Measurements from ENCODE around the gene CBY1.
"Not testable (repeated sequence)": the region's sequence is repeated elsewhere in the genome, so short reads cannot be mapped to it uniquely, and the experiment has no call there.

The CBY1 gene

GRCh38 chr22:38656256-38657044 lies at the start of gene CBY1, which contains the start of gene FAM227A:
TSS of gene CBY1 (plus strand) at chr22:38656638. CDS start at chr22:38668055, 11,417 bp downstream.
TSS of gene FAM227A (minus strand) at chr22:38656392. CDS start at chr22:38650168, 6,224 bp downstream.
- no peaks in the 10 kb centered on the region for H3K9me3 Mint-ChIP-seq
- H3K27me3 Mint-ChIP-seq, result no peaks in the 10 kb centered on the region
- H3K36me3 Mint-ChIP-seq (ENCODE audit: low read depth), result no peaks in the 10 kb centered on the region
- H3K27ac Mint-ChIP-seq, result peak within 1 kb of the TSS; percentile 95
- peak within 1 kb of the TSS; percentile 96 for H3K4me3 Mint-ChIP-seq
- peaks cover 21% of the 10 kb centered on the region for H3K4me1 Mint-ChIP-seq (ENCODE audit: low read depth)

- no peak overlapping the region for H3K27ac Mint-ChIP-seq
- H3K36me3 Mint-ChIP-seq (ENCODE audit: low read depth), result no peaks in the 10 kb centered on the region
- H3K9me3 Mint-ChIP-seq, result no peaks in the 10 kb centered on the region
- H3K4me1 Mint-ChIP-seq (ENCODE audit: low read depth), result no peaks in the 10 kb centered on the region
- H3K4me3 Mint-ChIP-seq, result no peak overlapping the region
- H3K27me3 Mint-ChIP-seq, result no peaks in the 10 kb centered on the region
These were observed 48.8 kb upstream of the CBY1 start for GRCh38 chr22:38607680-38608079.

GRCh38 chr22:38608992-38609750 lies 47.3 kb upstream of the CBY1 start:
- Mint-ChIP-seq H3K4me3 (no peak overlapping the region), H3K4me1 (ENCODE audit: low read depth) (no peaks in the 10 kb centered on the region), H3K9me3 (no peaks in the 10 kb centered on the region), H3K27ac (no peak overlapping the region), H3K36me3 (ENCODE audit: low read depth) (no peaks in the 10 kb centered on the region), H3K27me3 (no peaks in the 10 kb centered on the region)

GRCh38 chr22:38610234-38610633 lies 46.2 kb upstream of the CBY1 start:
- no peak overlapping the region for H3K27ac Mint-ChIP-seq
- no peaks in the 10 kb centered on the region for H3K36me3 Mint-ChIP-seq (ENCODE audit: low read depth)
- no peaks in the 10 kb centered on the region for H3K27me3 Mint-ChIP-seq
- H3K9me3 Mint-ChIP-seq, result no peaks in the 10 kb centered on the region
- H3K4me3 Mint-ChIP-seq, result no peak overlapping the region
- H3K4me1 Mint-ChIP-seq (ENCODE audit: low read depth), result no peaks in the 10 kb centered on the region

- no peaks in the 10 kb centered on the region for H3K36me3 Mint-ChIP-seq (ENCODE audit: low read depth)
- H3K27ac Mint-ChIP-seq, result no peak overlapping the region
- peaks cover 4% of the 10 kb centered on the region for H3K27me3 Mint-ChIP-seq
- no peaks in the 10 kb centered on the region for H3K4me1 Mint-ChIP-seq (ENCODE audit: low read depth)
- H3K4me3 Mint-ChIP-seq, result no peak overlapping the region
- no peaks in the 10 kb centered on the region for H3K9me3 Mint-ChIP-seq
These were observed 44.9 kb upstream of the CBY1 start for GRCh38 chr22:38611559-38611958.

GRCh38 chr22:38612217-38613006 lies 44.0 kb upstream of the CBY1 start:
- no peak overlapping the region for H3K27ac Mint-ChIP-seq
- no peaks in the 10 kb centered on the region for H3K36me3 Mint-ChIP-seq (ENCODE audit: low read depth)
- H3K9me3 Mint-ChIP-seq, result no peaks in the 10 kb centered on the region
- peaks cover 4% of the 10 kb centered on the region for H3K27me3 Mint-ChIP-seq
- no peak overlapping the region for H3K4me3 Mint-ChIP-seq
- no peaks in the 10 kb centered on the region for H3K4me1 Mint-ChIP-seq (ENCODE audit: low read depth)

- Mint-ChIP-seq H3K27ac (no peak overlapping the region), H3K4me3 (no peak overlapping the region), H3K4me1 (ENCODE audit: low read depth) (no peaks in the 10 kb centered on the region), H3K9me3 (no peaks in the 10 kb centered on the region), H3K36me3 (ENCODE audit: low read depth) (peaks cover 3% of the 10 kb centered on the region), H3K27me3 (peaks cover 4% of the 10 kb centered on the region)
These were observed 42.9 kb upstream of the CBY1 start for GRCh38 chr22:38613588-38613987.

- no peak overlapping the region for H3K27ac Mint-ChIP-seq
- no peak overlapping the region for H3K4me3 Mint-ChIP-seq
- H3K27me3 Mint-ChIP-seq, result peaks cover 4% of the 10 kb centered on the region
- no peaks in the 10 kb centered on the region for H3K9me3 Mint-ChIP-seq
- H3K36me3 Mint-ChIP-seq (ENCODE audit: low read depth), result peaks cover 3% of the 10 kb centered on the region
- no peaks in the 10 kb centered on the region for H3K4me1 Mint-ChIP-seq (ENCODE audit: low read depth)
These were observed 41.9 kb upstream of the CBY1 start for GRCh38 chr22:38614332-38615063.

- H3K27ac Mint-ChIP-seq; H3K36me3 Mint-ChIP-seq (ENCODE audit: low read depth); H3K9me3 Mint-ChIP-seq; H3K4me1 Mint-ChIP-seq (ENCODE audit: low read depth); H3K4me3 Mint-ChIP-seq; H3K27me3 Mint-ChIP-seq: not testable (repeated sequence)
These were observed 41.4 kb upstream of the CBY1 start for GRCh38 chr22:38615064-38615405.

- peaks cover 3% of the 10 kb centered on the region for H3K36me3 Mint-ChIP-seq (ENCODE audit: low read depth)
- H3K27me3 Mint-ChIP-seq, result peaks cover 4% of the 10 kb centered on the region
These were observed 38.2 kb upstream of the CBY1 start for GRCh38 chr22:38618258-38618657.

GRCh38 chr22:38618682-38619081 lies 37.8 kb upstream of the CBY1 start:
- peaks cover 3% of the 10 kb centered on the region for H3K36me3 Mint-ChIP-seq (ENCODE audit: low read depth)
- H3K4me3 Mint-ChIP-seq, result no peak overlapping the region
- H3K4me1 Mint-ChIP-seq (ENCODE audit: low read depth), result no peaks in the 10 kb centered on the region
- H3K9me3 Mint-ChIP-seq, result no peaks in the 10 kb centered on the region
- H3K27ac Mint-ChIP-seq, result no peak overlapping the region
- peaks cover 4% of the 10 kb centered on the region for H3K27me3 Mint-ChIP-seq

More at GRCh38 chr22:38618258-38618657, 38.2 kb upstream of the CBY1 start:
- Mint-ChIP-seq H3K9me3 (no peaks in the 10 kb centered on the region), H3K27ac (no peak overlapping the region), H3K4me1 (ENCODE audit: low read depth) (no peaks in the 10 kb centered on the region), H3K4me3 (no peak overlapping the region)

GRCh38 chr22:38623351-38623750 lies 33.1 kb upstream of the CBY1 start:
- H3K27ac Mint-ChIP-seq, result no peak overlapping the region
- H3K9me3 Mint-ChIP-seq, result no peaks in the 10 kb centered on the region
- no peak overlapping the region for H3K4me3 Mint-ChIP-seq
- no peaks in the 10 kb centered on the region for H3K4me1 Mint-ChIP-seq (ENCODE audit: low read depth)
- peaks cover 2% of the 10 kb centered on the region for H3K36me3 Mint-ChIP-seq (ENCODE audit: low read depth)
- H3K27me3 Mint-ChIP-seq, result no peaks in the 10 kb centered on the region

- Mint-ChIP-seq H3K36me3 (ENCODE audit: low read depth) (no peaks in the 10 kb centered on the region), H3K9me3 (no peaks in the 10 kb centered on the region), H3K4me3 (no peak overlapping the region), H3K4me1 (ENCODE audit: low read depth) (peaks cover 11% of the 10 kb centered on the region), H3K27ac (no peak overlapping the region), H3K27me3 (no peaks in the 10 kb centered on the region)
These were observed 28.0 kb upstream of the CBY1 start for GRCh38 chr22:38628444-38628843.

GRCh38 chr22:38629108-38629507 lies 27.3 kb upstream of the CBY1 start:
- H3K9me3 Mint-ChIP-seq, result no peaks in the 10 kb centered on the region
- no peak overlapping the region for H3K4me3 Mint-ChIP-seq
- no peaks in the 10 kb centered on the region for H3K36me3 Mint-ChIP-seq (ENCODE audit: low read depth)
- H3K27me3 Mint-ChIP-seq, result no peaks in the 10 kb centered on the region
- H3K27ac Mint-ChIP-seq, result no peak overlapping the region
- peaks cover 11% of the 10 kb centered on the region for H3K4me1 Mint-ChIP-seq (ENCODE audit: low read depth)
